ENCODE results near the gene BIRC5.

BIRC5 gene

DNA sequence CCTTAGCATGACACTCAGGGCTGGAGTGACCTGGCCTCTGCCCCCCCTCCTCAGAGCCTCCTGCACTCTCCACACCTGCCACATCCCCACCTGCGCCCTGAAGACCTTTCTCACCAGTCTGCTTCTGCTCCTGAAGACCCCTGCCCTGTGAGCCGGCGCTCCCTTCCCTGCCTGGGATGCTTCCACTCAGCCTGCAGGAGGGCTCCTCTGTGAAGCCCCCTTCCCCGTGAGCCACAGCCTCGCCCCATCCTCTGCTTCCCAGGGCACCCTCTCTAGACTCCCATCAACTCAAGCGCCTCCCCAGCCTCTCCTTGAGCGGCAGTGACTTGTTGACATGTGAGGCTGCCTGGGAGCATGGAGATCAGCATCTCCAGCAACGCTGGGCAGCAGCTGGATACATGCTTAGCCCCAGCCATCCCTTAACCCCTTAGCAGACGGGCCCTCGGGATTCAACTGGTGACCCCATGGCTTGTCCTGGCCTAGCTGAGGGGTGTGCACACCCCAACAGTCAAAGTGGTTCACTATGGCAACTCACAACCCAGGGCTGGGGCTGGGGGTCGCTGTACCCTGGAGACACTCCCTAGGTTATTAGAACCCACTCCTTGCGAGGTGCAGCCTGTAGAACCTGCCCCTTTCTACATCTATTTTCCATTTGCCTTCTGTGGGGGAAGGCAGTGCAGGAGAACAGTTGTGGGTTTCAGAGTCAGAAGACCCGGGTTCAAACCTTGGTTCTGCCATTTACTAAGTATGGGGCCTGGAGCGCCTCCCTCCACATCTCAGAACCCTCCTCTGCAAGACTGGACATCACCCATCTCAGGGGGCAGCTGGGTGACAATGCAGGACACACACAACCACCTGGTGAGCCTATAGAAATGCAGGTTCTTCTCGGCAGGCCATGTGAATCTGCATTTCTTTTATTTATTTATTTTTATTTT, 38.9 kb downstream of the BIRC5 start:
- H3K27ac ChIP-seq: no peak overlapping the region
- TF ChIP-seq, protein P1, sequence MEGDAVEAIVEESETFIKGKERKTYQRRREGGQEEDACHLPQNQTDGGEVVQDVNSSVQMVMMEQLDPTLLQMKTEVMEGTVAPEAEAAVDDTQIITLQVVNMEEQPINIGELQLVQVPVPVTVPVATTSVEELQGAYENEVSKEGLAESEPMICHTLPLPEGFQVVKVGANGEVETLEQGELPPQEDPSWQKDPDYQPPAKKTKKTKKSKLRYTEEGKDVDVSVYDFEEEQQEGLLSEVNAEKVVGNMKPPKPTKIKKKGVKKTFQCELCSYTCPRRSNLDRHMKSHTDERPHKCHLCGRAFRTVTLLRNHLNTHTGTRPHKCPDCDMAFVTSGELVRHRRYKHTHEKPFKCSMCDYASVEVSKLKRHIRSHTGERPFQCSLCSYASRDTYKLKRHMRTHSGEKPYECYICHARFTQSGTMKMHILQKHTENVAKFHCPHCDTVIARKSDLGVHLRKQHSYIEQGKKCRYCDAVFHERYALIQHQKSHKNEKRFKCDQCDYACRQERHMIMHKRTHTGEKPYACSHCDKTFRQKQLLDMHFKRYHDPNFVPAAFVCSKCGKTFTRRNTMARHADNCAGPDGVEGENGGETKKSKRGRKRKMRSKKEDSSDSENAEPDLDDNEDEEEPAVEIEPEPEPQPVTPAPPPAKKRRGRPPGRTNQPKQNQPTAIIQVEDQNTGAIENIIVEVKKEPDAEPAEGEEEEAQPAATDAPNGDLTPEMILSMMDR (conservative IDR thresholded peaks at IDR 0.05): no peak

DNA sequence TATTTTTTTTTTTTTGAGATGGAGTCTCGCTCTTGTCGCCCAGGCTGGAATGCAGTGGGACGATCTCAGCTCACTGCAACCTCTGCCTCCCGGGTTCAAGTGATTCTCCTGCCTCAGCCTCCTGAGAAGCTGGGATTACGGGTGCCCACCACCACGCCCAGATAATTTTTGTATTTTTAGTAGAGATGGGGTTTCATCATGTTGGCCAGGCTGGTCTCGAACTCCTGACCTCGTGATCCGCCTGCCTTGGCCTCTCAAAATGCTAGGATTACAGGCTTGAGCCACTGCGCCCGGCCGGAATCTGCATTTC, 39.5 kb downstream of the BIRC5 start:
- H3K27ac ChIP-seq: peak overlapping the region; percentile 90; the same call in 1 of the 2 replicates

DNA sequence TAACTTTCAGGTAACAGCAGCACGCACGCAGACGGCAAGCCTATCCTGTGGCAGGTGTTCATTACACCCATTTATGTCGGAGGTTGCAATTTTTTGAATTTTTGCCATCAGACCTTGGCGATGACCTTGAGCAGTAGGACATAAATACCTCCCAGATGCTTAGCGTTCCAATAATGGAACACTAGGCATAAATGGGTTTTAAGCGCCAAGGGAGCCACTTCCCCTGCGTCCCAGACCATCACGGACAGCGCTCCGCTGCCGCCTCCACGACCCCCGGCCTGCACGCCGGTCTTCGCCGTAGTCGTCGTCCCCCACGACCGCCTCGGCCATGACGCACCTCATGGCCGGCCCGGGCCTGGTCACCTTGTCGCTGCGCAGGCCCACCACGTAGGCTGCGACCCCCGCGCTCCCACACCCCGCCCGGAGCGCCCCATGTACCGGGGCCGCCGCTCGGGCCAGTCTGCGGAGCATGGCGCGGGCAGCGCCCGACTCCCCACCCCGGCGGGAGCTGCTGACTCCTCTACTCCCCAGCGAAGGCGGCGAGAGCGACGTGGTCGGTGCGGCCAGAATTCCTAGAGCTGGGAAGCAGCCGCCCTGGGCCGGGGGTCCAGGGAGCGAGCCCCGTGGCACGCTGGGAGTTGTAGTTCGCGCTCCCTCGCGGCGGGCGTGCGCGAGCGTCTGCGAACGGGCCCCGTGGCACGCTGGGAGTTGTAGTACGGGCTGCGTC, 40.1 kb downstream of the BIRC5 start:
- TF ChIP-seq, protein P1 (conservative IDR thresholded peaks at IDR 0.05): no peak
- peak overlapping the region; percentile 90 for H3K27ac ChIP-seq

DNA sequence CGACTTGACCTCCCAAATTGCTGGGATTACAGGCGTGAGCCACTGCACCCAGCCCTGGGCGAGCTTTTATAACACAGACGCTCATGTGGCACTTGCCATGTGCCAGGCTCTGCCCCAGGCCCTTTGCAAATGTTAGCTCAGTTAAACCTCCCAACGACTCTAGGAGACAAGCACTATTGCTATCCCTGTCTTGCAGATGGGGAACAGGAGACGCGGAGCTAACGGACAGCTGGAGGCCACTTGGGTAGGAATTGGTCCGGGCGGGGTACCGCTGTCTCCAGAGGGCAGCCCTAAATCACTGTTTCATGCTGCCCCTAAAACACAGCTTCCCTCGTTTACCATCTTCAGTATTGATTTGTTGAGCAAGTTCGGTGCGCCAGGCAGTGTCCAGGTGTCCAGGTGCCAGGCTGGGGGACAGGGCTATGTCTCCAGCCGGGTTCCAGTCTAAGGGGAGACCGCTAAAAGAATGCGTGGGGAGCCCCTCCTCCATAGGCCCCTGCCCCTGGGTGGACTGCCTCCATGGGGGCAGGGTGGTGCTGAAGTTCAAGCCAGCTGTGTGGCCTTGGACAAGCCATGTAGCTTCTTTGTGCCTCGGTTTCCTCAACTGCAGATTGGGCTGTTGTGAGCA, 41.1 kb downstream of the BIRC5 start:
- no peak overlapping the region for H3K27ac ChIP-seq
- TF ChIP-seq, protein P1 (conservative IDR thresholded peaks at IDR 0.05): no peak

DNA sequence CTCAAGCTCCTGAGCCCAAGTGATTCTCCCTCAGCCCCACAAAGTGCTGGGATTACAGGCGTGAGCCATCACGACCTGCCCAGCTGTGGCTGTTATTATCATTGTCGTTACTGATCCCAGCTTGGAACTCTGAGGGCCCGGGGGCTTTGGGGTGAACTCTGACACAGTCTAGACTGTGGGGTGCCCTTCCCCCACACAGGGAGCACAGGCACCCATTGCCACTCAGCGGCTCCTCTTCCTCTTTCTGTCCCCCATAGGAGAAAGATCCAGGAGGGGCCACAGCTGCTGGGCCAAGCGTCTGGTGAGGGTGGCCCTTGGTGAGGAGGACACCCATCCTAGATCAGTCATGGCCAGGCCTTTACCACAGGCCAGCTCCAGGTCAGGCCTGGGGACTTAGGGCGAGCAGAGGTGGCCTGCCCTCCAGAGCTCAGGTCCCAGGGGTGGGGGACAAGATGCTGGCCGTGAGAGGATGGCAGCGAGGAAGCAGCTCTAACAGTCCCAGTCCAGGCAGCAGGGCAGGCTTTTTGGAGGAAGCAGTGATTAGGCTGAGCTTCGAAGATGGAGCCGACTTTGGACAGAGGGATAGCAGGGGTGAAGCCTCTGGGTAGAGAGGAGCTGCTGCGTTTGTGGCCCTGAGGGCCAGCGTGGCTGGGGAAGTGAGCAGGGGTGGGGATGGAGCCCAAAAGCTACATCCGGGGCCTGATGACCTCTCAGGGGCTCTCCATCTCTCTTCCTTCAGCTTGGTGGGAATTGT, 42.1 kb downstream of the BIRC5 start:
- TF ChIP-seq, protein P1 (conservative IDR thresholded peaks at IDR 0.05): no peak
- no peak overlapping the region for H3K27ac ChIP-seq

DNA sequence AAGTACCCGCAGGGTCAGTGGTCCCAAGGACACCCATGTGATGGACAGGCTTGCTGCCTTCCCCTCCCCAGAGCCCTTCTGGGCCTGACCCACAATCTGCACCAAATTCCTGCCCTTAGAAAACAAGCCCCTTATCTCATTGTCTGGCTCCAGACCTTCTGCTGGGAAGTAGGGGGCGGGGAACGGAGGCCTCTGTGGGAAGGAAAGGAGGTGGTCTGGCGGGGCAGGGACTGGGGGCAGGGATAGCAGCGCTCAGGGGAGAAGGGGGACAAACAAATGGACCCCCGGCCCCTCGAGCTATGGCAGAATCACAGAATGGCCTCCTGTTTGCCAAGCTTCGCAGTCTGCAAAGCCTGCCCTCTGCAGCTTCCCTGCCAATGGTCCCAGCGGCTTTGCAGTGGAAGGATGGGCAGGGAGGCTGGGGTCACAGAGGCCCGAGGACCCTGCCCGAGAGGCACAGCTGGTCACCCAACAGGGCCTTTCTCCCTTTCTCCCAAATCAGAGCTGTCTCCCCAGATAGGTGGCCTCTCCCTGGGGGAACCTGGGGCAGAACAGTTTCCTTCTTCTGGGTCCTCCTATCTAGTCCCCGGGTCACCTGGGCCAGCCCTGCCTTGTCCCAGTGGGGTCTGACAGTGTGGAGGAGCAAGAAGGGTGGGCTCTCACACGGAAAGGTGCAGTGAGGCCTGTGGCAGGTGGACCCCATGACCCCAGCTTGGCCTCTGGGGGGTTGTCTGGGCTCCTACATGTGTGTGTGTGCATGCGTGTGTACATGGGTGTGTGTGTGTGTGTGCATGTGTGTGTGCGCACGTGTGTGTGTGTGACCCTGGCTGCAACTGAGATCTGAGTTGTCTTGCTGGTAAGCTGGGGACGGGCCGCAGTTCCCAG, 42.9 kb downstream of the BIRC5 start:
- no peak overlapping the region for H3K27ac ChIP-seq
- TF ChIP-seq, protein P1 (conservative IDR thresholded peaks at IDR 0.05): no peak

DNA sequence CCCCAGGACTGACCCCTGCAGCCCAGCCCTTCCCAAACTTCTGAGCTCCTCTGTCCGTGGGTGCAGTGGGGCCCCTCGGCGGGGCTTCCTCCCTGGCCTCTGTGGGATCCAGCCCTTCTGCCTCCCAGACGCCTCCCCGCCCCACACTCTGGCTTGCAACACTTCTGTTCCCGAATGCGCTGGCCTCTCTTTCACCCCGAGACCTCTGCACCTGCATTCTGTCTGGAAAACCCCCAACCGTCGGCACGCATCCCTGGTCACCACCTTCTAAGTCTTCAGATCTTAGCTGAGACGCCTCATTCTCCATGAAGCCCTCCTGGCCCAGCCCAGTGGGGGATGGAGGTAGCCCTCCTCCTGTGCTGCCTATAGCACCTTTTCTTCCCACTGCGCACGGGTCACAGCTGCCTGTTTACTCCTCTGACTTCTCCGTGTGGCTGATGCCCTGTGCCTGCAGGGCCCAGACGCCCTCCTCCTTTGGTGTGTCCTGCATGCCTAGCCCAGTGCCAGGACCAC, 43.8 kb downstream of the BIRC5 start:
- TF ChIP-seq, protein P1 (conservative IDR thresholded peaks at IDR 0.05): no peak

More for the DNA sequence above, 43.8 kb downstream of the BIRC5 start:
- no peak overlapping the region for H3K27ac ChIP-seq

Data from VCaP (cell line).